GM23338 (cell line): ENCODE results near the gene ITPRID1. TPM values are rescaled to one million over a fixed set of nuclear protein-coding genes. Genes with fewer than 3 reads are reported as not detected.

Source experiments
- ATAC-seq: fragments of 200-7000 bp; cut with Tn5 transposase; 3 replicates; pipeline ENCODE4 v1.9.1; 2020
- DNase-seq: peaks from one replicate; pipeline ENCODE4 v3.0.0-alpha.2; 2015; ENCODE audit warnings: low spot score
- H2AFZ ChIP-seq: fragments of 200-600 bp; sonication (generic); 2 replicates; pipeline ENCODE4 v1.8.0; 2016; ENCODE audit warnings: antibody characterized with exemption, mild to moderate bottlenecking, moderate library complexity
- H3F3A ChIP-seq: fragments of 200-600 bp; sonication (generic); replicated peaks from 2 replicates; pipeline ENCODE4 v1.8.0; 2017; ENCODE audit warnings: antibody characterized with exemption, mixed run types, low read depth
- H3K27ac ChIP-seq: fragments of 200-600 bp; sonication (generic); 2 replicates; pipeline ENCODE4 v1.6.1; 2016; ENCODE audit warnings: low read depth
- H3K27me3 ChIP-seq: fragments of 200-600 bp; sonication (generic); 2 replicates; pipeline ENCODE4 v1.8.0; 2016; ENCODE audit warnings: mild to moderate bottlenecking, mixed run types, moderate library complexity; ENCODE audit not compliant: insufficient read depth
- H3K36me3 ChIP-seq: fragments of 200-600 bp; sonication (generic); 2 replicates; pipeline ENCODE4 v1.8.0; 2016; ENCODE audit warnings: mild to moderate bottlenecking; ENCODE audit not compliant: insufficient read depth
- H3K4me1 ChIP-seq: fragments of 200-600 bp; sonication (generic); 2 replicates; pipeline ENCODE4 v1.8.0; 2016; ENCODE audit warnings: mild to moderate bottlenecking, moderate library complexity; ENCODE audit not compliant: insufficient read depth
- H3K4me2 ChIP-seq: fragments of 200-600 bp; sonication (generic); 2 replicates; pipeline ENCODE4 v1.7.1; 2017; ENCODE audit warnings: mixed run types
- H3K4me3 ChIP-seq: fragments of 200-600 bp; sonication (generic); 2 replicates; pipeline ENCODE4 v1.6.1; 2016; ENCODE audit warnings: mixed run types
- H3K79me2 ChIP-seq: fragments of 200-600 bp; sonication (generic); replicated peaks from 2 replicates; pipeline ENCODE4 v1.8.0; 2017; ENCODE audit warnings: mild to moderate bottlenecking; ENCODE audit not compliant: insufficient read depth
- H3K9me2 ChIP-seq: fragments of 200-600 bp; sonication (generic); 2 replicates; pipeline ENCODE4 v1.8.0; 2017; ENCODE audit not compliant: insufficient read depth
- H4K20me1 ChIP-seq: fragments of 200-600 bp; sonication (generic); replicated peaks from 2 replicates; pipeline ENCODE4 v1.8.0; 2017; ENCODE audit warnings: mild to moderate bottlenecking; ENCODE audit not compliant: insufficient read depth
- H3K27ac Mint-ChIP-seq: 2 replicates; pipeline ENCODE4 v1.8.0; 2020; ENCODE audit warnings: inconsistent platforms, mild to moderate bottlenecking, moderate library complexity, mixed read lengths
- H3K27me3 Mint-ChIP-seq: 3 replicates; pipeline ENCODE4 v1.8.0; 2022; ENCODE audit warnings: low read depth, mild to moderate bottlenecking, moderate library complexity, mixed read lengths, inconsistent platforms; ENCODE audit not compliant: insufficient read depth, poor library complexity
- H3K36me3 Mint-ChIP-seq: 3 replicates; pipeline ENCODE4 v1.8.0; 2021; ENCODE audit warnings: low read depth, mild to moderate bottlenecking, inconsistent platforms, moderate library complexity, mixed read lengths
- H3K4me1 Mint-ChIP-seq: 3 replicates; pipeline ENCODE4 v1.8.0; 2020; ENCODE audit warnings: mild to moderate bottlenecking, inconsistent platforms, mixed read lengths
- H3K4me3 Mint-ChIP-seq: 3 replicates; pipeline ENCODE4 v1.8.0; 2021; ENCODE audit warnings: moderate library complexity, mild to moderate bottlenecking, inconsistent platforms, mixed read lengths
- H3K9me3 Mint-ChIP-seq: 3 replicates; pipeline ENCODE4 v1.8.0; 2020; ENCODE audit warnings: moderate library complexity, mild to moderate bottlenecking, inconsistent platforms, mixed read lengths
- CREB1 ChIP-seq: fragments of 250-450 bp; sonication (Bioruptor Pico); IDR thresholded peaks from 2 replicates; pipeline ENCODE4 v1.5.0; 2020; ENCODE audit warnings: low read depth, mild to moderate bottlenecking, moderate library complexity
- EZH2phosphoT487 ChIP-seq: fragments of 200-600 bp; sonication (generic); IDR thresholded peaks from one replicate; pipeline ENCODE4 v1.8.1; 2018; ENCODE audit warnings: antibody characterized with exemption; ENCODE audit not compliant: unreplicated experiment
- NANOG ChIP-seq: IDR thresholded peaks from 2 replicates; pipeline ENCODE4 v1.6.1; 2016; ENCODE audit warnings: antibody characterized with exemption, borderline replicate concordance
- POLR2AphosphoS5 ChIP-seq: IDR thresholded peaks from 2 replicates; pipeline ENCODE4 v1.6.1; 2016; ENCODE audit warnings: antibody characterized with exemption, low read depth
- STAT1 ChIP-seq: IDR thresholded peaks from one replicate; pipeline ENCODE4 v1.6.1; 2016; ENCODE audit warnings: antibody characterized with exemption; ENCODE audit not compliant: unreplicated experiment
- ZNF114 ChIP-seq: fragments of 250-450 bp; sonication (Bioruptor Pico); IDR thresholded peaks from 2 replicates; pipeline ENCODE4 v1.5.0; 2020; ENCODE audit warnings: mild to moderate bottlenecking, moderate library complexity
- ZNF331 ChIP-seq: fragments of 250-450 bp; sonication (Bioruptor Pico); IDR thresholded peaks from 2 replicates; pipeline ENCODE4 v1.5.0; 2020; ENCODE audit warnings: low read depth, mild to moderate bottlenecking, moderate library complexity
- ZNF462 ChIP-seq: fragments of 250-450 bp; sonication (Bioruptor Pico); IDR thresholded peaks from 2 replicates; pipeline ENCODE4 v1.5.0; 2020; ENCODE audit warnings: mild to moderate bottlenecking, moderate library complexity
- polyA plus RNA-seq: library from polyadenylated mRNA; unstranded; fragments of >200 nt; fragmentation: Nextera tagmentation; extraction: Ambion mirVana; gene quantifications from 2 replicates; pipeline ENCODE4 v1.2.1, GENCODE V29; 2016
- total RNA-seq: library from RNA; depleted of rRNA; stranded (reverse); fragments of >200 nt; shearing (Covaris generic); gene quantifications from 2 replicates; pipeline ENCODE4 v1.2.3, GENCODE V29; 2014

The ITPRID1 gene
- total and polyA plus RNA-seq, 2 experiments from 2014 or later, result 0.05 to 0.45 TPM

GRCh38 chr7:31490796-31491314 lies 23.0 kb upstream of the ITPRID1 start:
- Histone ChIP-seq H3K27me3 (no peaks in the 10 kb centered on the region), H4K20me1 (no peaks in the 10 kb centered on the region), H3K36me3 (0 out of 2 replicates have a peak, but pooled peaks cover 4% of the 10 kb centered on the region), H3K27ac (no peak overlapping the region), H3F3A (no peaks in the 10 kb centered on the region), H3K4me3 (no peak overlapping the region), H3K4me1 (peaks cover 8% of the 10 kb centered on the region), H2AFZ (no peak overlapping the region), H3K79me2 (no peaks in the 10 kb centered on the region), H3K4me2 (no peak overlapping the region), H3K9me2 (peaks cover 18% of the 10 kb centered on the region)
- DNase-seq (no peak), ATAC-seq (no peak)
- TF ChIP-seq STAT1 (no peak), ZNF331 (CRISPR knock-in tag) (no peak), EZH2phosphoT487 (no peak), POLR2AphosphoS5 (no peak), NANOG (no peak), CREB1 (no peak), ZNF462 (CRISPR knock-in tag) (no peak), ZNF114 (CRISPR knock-in tag) (no peak)
- peaks cover 4% of the 10 kb centered on the region; the same call in 1 of the 3 replicates for H3K9me3 Mint-ChIP-seq
- peaks cover 6% of the 10 kb centered on the region; the same call in 2 of the 3 replicates for H3K36me3 Mint-ChIP-seq
- peaks cover 24% of the 10 kb centered on the region for H3K4me1 Mint-ChIP-seq
- no peak overlapping the region for H3K4me3 Mint-ChIP-seq
- H3K27me3 Mint-ChIP-seq, result peaks cover 11% of the 10 kb centered on the region
- no peak overlapping the region for H3K27ac Mint-ChIP-seq
